Loucy (cell line): ENCODE data around the gene KPNB1.

Experiments
- CTCF ChIP-seq: fragments of 200-600 bp; sonication (generic); conservative IDR thresholded peaks from 2 replicates; pipeline ENCODE4 v1.5.1; 2014; ENCODE audit warnings: mild to moderate bottlenecking, antibody characterized with exemption, low read length
- EZH2phosphoT487 ChIP-seq: fragments of 200-600 bp; IDR thresholded peaks from 2 replicates; pipeline ENCODE4 v1.6.1; 2018; ENCODE audit warnings: antibody characterized with exemption, mild to moderate bottlenecking, moderate library complexity, borderline replicate concordance

GRCh38 chr17:47603830-47604597, 45.7 kb upstream of the KPNB1 start:
- TF ChIP-seq CTCF (no peak), EZH2phosphoT487 (no peak)
